ENCODE data around the gene MN1.
"Not testable (repeated sequence)": the region's sequence is repeated elsewhere in the genome, so short reads cannot be mapped to it uniquely, and the experiment has no call there.

MN1 gene

DNA sequence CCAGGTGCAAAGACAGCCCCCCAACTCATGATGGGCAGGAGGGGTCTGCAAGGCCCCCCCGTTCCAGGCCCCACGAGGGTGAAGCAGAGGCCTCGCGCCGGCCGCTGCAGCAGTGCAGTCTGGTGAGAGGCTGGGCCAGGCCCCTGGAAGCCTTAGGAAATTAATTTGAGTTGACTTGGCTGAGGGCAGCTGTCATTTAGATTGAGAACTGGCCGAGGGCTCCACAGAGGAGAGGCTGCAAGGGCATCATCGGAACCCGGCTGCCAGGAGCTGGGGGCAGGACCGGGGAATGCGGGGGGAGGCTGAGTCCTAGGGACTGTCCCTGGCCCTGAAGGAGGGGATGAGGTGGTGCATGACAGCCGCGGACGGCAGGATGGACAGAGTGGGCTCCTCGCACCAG, 39.9 kb downstream of the MN1 start:
- no peak for DNase-seq (ENCODE audit: low spot score)

DNA sequence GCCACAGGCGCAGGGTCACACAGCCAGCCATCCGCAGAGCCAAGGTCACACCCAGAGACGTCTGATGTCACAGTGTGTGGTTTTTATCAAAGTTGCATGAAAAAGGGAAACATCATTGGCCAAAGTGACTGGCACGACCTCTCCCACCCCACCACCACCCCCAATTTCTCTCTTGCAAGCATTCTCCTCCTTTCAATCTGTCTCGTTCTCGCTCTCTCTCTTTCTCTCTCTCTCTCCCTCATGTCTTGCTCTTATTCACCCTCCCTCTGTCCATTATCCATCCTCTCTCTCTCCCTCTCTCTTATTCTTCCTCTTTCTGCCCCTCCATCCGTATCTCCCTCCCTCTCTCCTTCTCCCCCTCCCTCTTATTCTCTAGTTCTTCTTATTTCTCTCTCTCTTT, 40.6 kb downstream of the MN1 start:
- DNase-seq (ENCODE audit: low spot score) = no peak

GRCh38 chr22:27760474-27760873, 41.1 kb downstream of the MN1 start:
- no peak for DNase-seq (ENCODE audit: low spot score)

GRCh38 chr22:27757928-27758525, 43.5 kb downstream of the MN1 start:
- no peak for DNase-seq (ENCODE audit: low spot score)

DNA sequence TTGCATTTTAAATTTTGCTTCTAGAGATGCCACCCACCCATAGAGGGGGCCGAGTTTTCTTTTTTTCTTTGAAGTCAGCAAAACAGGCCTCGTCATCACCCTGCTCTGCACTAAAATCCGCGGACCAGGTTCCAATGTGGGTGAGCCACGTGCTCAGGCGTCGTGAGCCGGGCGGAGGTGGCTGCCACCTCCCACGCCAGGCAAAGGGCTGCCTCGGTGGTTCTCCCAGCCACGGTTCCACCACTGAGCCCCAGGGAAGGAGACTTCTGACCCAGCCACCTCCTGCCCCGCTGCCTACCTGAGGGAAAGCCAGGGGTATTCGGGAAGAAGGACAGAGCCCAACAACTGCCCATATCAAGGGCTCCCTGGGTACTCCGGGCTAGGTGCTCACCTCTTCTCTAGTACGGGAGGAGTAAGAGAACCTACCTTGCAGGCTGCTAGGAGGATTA, 45.3 kb downstream of the MN1 start:
- no peak for DNase-seq (ENCODE audit: low spot score)

GRCh38 chr22:27755521-27756211, 45.9 kb downstream of the MN1 start:
- DNase-seq (ENCODE audit: low spot score) = no peak

- no peak for DNase-seq (ENCODE audit: low spot score)
Measured at GRCh38 chr22:27754888-27755480, 46.6 kb downstream of the MN1 start.

DNA sequence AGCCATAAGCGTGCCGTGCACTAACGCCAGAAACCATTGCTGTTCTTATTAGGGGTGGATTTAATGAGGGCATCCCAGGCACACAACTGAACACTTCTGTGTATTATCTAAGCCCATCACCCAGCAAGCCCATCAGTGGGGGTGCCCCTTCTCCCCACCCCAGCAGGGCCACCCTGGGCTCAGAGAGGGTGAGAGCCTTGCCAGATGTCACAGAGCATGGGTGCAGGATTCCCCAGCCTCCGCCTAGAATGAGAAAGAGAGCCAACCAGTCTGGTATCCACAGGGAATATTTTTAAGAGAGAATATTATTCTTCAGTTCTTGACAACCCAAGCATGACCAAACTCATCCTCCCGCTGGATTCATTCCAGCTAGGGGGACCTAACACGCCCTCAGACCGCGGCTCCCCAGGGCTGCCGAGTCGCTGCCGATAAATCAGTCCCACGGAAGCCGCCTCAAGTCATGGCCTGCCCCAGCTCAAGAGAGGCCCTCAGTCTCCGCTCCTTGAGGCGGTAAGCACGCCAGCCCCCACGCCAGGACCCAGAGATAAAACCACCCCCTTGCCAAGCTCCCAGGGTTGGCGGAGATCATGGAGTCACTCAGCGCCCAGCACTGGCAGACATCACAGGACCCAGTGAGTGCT, 47.2 kb downstream of the MN1 start:
- DNase-seq (ENCODE audit: low spot score) = no peak

- DNase-seq (ENCODE audit: low spot score) = peak; percentile 19
Measured at GRCh38 chr22:27752771-27753170, 48.8 kb downstream of the MN1 start.

GRCh38 chr22:27752141-27752540, 49.4 kb downstream of the MN1 start:
- no peak for DNase-seq (ENCODE audit: low spot score)

DNA sequence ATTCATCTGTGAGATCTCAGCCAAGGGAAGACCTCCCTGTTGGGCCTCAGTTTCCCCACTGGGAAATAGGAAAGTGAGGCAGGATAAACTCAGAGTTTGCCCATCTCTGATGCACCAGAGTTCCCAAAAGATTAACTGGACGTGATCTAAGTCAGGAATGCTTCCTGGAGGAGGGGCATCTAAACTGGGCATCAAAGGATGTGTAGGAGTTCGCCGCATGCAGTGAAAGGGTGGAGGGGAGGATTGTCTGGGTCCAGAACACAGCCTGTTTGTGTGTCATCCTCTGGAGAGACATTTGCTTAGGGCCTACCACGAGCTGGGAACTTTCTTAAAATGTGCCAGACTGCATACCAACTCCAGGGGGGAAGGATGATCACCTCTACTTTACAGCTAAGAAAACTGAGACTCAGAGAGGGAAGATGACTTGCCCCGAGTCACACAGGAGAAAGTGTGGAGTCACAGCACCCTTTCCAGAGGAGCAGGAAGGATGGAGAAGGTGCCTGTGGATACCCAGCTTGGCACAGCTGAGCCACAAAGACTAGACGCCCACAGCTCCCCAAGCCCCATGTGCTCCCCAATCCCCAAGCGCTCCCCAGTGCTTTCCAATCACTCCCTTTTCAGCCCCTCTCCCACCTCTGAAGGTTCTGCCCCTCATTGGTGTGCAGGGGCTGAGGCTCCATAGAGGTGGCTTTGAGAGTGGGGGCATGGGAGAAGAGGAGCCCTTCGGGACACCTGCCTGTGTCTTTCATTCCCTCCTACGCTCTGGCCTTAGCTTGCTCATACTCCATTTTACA, 50.1 kb downstream of the MN1 start:
- DNase-seq (ENCODE audit: low spot score) = no peak

DNA sequence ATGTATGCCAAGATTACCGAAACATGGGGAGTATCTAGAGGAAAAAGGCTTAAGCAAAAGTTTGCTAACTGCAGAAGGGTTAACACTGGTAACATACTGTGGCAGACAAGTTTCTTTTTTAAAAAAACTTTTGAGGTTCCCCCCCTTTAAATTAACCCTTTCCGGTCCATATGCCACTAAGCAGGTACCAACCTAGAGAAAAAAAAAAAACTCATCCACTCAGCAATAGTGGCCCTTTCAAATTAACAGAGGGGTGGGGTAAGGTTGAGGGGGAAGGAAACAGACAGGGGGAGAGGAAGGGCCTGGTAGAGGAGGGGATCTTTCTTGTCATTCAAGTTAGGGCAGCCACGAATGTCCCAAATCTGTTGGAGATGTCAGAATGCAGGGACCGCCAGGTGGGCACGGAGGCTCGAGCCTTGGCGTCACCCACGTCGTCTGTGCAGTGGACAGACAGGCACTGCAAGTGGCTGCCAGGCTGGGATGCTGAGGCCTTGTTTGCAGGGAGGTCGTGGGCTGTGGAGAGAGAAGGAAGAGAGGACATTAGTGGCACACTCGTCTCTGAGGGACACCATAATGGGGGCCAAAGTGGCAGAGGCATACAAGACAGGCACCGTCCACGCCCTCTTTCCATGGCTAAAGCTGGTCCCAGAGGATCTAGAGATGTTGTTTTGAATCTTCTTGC, 50.8 kb downstream of the MN1 start:
- no peak for DNase-seq (ENCODE audit: low spot score)

- no peak for DNase-seq (ENCODE audit: low spot score)
Measured at GRCh38 chr22:27749597-27750225, 51.8 kb downstream of the MN1 start.

DNA sequence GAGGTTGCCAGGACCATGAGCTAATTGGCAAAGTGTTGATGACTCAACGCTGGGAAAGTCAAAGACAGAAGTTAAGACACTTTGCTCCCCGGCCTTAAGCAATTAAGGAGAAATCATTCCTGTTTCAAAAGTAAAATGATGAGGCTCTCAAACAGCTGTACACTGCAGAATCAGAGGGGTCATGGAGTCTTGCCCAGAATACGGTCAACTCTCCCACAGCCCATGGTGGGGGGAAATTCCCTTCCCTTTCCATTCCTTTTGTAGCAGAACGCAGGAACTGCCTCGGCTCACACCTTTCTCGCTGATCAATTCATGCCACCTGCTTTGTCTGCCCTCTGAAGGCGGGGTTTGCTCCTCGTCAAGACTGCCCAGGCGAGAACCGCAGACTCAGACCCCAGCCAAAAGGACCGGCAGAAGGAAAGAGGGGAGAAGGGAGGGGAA, 52.8 kb downstream of the MN1 start:
- no peak for DNase-seq (ENCODE audit: low spot score)

DNA sequence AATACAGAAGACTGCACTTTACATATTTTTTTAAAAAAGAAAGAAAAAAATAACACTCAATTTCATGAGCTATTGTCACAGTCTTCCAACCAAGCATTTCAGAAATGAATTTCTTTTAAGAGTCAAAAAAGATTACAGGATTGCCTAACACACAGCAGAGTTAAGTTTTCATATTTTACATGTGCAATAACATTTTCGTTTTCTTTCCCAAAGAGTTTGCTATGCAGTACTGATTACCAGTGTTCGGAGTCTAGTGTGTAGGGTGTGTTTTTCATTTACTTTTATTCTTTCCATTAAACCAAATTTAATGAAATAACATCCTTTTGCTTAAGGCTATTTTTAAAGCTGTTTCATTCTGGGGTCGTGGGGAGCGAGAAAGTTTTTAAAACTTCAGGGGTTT, 53.2 kb downstream of the MN1 start:
- DNase-seq (ENCODE audit: low spot score) = no peak

DNA sequence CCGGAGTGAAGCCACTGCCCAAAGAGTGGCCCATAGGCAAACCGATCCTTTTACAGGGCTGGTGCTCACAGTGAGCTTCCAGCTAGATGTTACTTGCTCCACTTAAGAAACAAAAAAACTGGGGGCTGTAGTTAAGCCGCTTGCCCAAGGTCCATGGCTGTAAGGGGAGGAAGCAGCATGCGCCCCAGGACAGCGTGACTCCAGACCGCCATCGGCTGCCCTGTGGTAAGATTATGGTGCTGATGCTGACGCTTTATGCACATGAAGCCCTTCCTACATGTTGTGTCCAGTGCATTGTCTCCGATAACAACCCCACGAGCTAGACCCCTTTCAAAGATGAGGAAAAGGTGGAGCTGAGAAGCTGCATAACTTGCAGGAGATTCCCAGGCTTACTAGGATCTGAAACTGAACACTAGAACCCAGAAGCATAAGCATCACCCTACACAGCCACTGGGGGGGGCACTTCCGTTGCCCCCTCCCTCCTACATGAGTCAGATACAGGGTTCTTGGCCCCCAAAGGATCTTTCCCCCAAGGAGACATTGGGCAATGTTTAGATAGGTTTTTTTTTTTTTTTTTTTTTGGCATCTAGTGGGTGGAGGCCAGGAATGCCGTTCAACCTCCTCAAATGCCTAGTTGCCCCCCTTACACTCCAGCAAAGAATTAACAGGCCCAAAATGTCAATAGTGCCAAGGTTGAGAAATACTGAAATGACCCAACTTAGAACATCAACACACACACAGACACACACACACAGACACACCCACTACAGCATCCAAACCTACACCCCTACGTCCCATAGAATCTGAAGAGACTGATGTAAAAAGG, 53.9 kb downstream of the MN1 start:
- DNase-seq (ENCODE audit: low spot score) = no peak

- DNase-seq (ENCODE audit: low spot score) = no peak
Measured at GRCh38 chr22:27746918-27747317, 54.6 kb downstream of the MN1 start.

DNA sequence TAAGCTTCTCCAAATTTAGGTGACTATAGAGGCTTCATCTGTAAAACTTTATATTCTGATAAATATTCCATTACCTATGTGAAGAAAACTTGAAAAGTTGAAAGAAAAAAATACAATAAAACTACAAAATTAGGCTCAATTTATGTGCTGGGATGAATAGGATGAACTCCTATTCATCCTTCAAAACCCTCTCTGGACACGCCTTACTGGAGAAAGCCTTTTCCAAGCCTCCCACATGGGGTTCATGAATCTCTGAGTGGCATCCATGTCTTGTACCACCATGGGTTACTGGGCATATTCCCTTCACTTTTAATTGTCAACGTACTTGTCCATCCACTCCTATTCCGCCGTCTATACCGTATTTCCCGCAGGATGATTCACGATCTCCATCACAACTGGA, 55.7 kb downstream of the MN1 start:
- DNase-seq (ENCODE audit: low spot score) = no peak

DNA sequence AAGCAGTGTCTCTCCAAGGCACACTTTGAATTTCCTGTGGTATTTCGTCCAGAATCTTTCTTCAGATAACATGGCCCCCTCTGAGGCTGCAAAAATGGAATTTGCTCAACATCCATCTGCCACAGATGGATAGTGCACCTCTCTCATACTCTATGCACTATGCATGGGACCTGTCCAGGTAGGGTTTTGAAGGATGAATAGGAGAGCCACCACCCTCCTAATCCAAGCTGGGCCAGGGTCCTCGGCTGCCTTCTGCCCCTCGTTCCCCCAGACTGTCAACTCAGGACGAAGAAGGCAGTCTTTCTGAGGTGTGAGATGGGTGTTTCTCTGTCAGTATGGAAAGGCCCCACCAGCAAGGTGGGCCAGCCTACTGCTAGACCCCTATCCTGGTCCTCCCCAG, 56.4 kb downstream of the MN1 start:
- no peak for DNase-seq (ENCODE audit: low spot score)

DNA sequence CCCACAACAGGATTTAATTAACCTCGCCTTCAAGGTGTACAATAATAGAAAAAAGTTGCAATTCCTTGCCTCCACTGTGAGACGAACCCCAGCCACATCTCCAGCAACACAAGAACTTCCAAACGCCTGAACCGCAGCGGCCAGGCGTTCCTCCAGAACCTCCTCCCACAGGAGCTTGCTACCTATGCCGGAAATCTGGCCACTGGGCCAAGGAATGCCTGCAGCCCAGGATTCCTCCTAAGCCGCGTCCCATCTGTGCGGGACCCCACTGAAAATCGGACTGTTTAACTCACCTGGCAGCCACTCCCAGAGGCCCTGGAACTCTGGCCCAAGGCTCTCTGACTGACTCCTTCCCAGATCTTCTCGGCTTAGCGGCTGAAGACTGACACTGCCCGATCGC, 57.5 kb downstream of the MN1 start:
- DNase-seq (ENCODE audit: low spot score) = not testable (repeated sequence)
